Naive thymus-derived CD8-positive, alpha-beta T cell (primary cell): Measurements from ENCODE around the gene ZNF496. TPM values are rescaled to one million over a fixed set of nuclear protein-coding genes. Genes with fewer than 3 reads are reported as not detected.
A peak's percentile ranks its signal among the peaks of the same experiment; 100 is the strongest.
"Not testable (repeated sequence)": the region's sequence is repeated elsewhere in the genome, so short reads cannot be mapped to it uniquely, and the experiment has no call there.

Source experiments
- ATAC-seq, 2 donors: fragments of 150-1000 bp; cut with Tn5 transposase in 1 of 2; sonication (Bioruptor Pico), chemical (Tn5 transposase) in 1 of 2; 1 replicate in 1 of 2; 2 replicates in 1 of 2; pipeline ENCODE4 v1.10.0; 2021; ENCODE audit warnings: mild to moderate bottlenecking in 2 of 2, moderate library complexity in 2 of 2
- POLR2A ChIA-PET: fragments of 350-600 bp; sonication (Branson Sonifier 250); formaldehyde crosslinking; loops from one replicate; lab custom pipeline; 2021; ENCODE audit warnings: antibody characterized with exemption; lab: Charles Lee
- DNase-seq, 10 donors: peaks; one replicate each; pipeline versions ENCODE4 v3.0.0 to v3.0.0-alpha.2; 2020 to 2022
- H3K27ac Mint-ChIP-seq, 10 donors: one replicate each; pipeline ENCODE4 v1.8.0; 2020 to 2022; ENCODE audit warnings: mild to moderate bottlenecking in 10 of 10, mixed read lengths in 10 of 10, moderate library complexity in 4 of 10, inconsistent platforms in 1 of 10
- H3K27me3 Mint-ChIP-seq, 5 donors: one replicate each; pipeline ENCODE4 v1.8.0; 2021 to 2022; ENCODE audit warnings: mixed read lengths in 5 of 5
- H3K36me3 Mint-ChIP-seq, 3 donors: one replicate each; pipeline ENCODE4 v1.8.0; 2020 to 2022; ENCODE audit warnings: mixed read lengths in 3 of 3, mild to moderate bottlenecking in 2 of 3, inconsistent platforms in 1 of 3
- H3K4me1 Mint-ChIP-seq, 4 donors: one replicate each; pipeline ENCODE4 v1.8.0; 2021 to 2022; ENCODE audit warnings: mixed read lengths in 4 of 4
- H3K4me3 Mint-ChIP-seq, 10 donors: one replicate each; pipeline ENCODE4 v1.8.0; 2020 to 2022; ENCODE audit warnings: mild to moderate bottlenecking in 10 of 10, mixed read lengths in 10 of 10, moderate library complexity in 6 of 10, inconsistent platforms in 1 of 10
- H3K9me3 Mint-ChIP-seq, 9 donors: one replicate each; pipeline ENCODE4 v1.8.0; 2020 to 2022; ENCODE audit warnings: mixed read lengths in 9 of 9, mild to moderate bottlenecking in 3 of 9, inconsistent platforms in 1 of 9, moderate library complexity in 1 of 9
- polyA plus RNA-seq, 3 donors: library from polyadenylated mRNA; unstranded; fragments of 300-500 nt; fragmentation: Illumina TruSeq; gene quantifications; one replicate each; pipeline ENCODE4 v1.2.3, GENCODE V29; 2021
- total RNA-seq, 8 experiments: library from RNA in 2 of 8; stranded (reverse) in 2 of 8; gene quantifications; one replicate each; pipeline ENCODE4 v1.2.3 and lab custom pipeline; 2021 to 2026

Gene ZNF496
- total and polyA plus RNA-seq, 5 experiments from 2014 or later: 17.3 to 77.8 (median 36.3) TPM

- Mint-ChIP-seq H3K4me1 (peaks cover 0 to 6% (median 2%) of the 10 kb centered on the region in 4 donors), H3K36me3 (no peaks in the 10 kb centered on the region), H3K27me3 (peaks cover 4 to 68% (median 20%) of the 10 kb centered on the region in 5 donors), H3K9me3 (peaks cover 0 to 7% (median 0%) of the 10 kb centered on the region in 9 donors), H3K27ac (no peak overlapping the region), H3K4me3 (no peak overlapping the region)
- POLR2A ChIA-PET: no interaction called here
- ATAC-seq (no peak), DNase-seq (no peak)
These were observed 36.2 kb upstream of the ZNF496 start for GRCh38 chr1:247367786-247368422.

- H3K4me3 Mint-ChIP-seq: peak overlapping the region in 1 of 10 donors; percentile 17
These were observed 35.4 kb upstream of the ZNF496 start for GRCh38 chr1:247366926-247367645.

GRCh38 chr1:247366345-247366744 lies 34.7 kb upstream of the ZNF496 start:
- ATAC-seq, POLR2A ChIA-PET: not testable (repeated sequence)
- peaks cover 4 to 59% (median 20%) of the 10 kb centered on the region in 5 donors for H3K27me3 Mint-ChIP-seq

More at GRCh38 chr1:247366926-247367645, 35.4 kb upstream of the ZNF496 start:
- peaks cover 4 to 63% (median 20%) of the 10 kb centered on the region in 5 donors for H3K27me3 Mint-ChIP-seq
- POLR2A ChIA-PET: no interaction called here
- no peak for ATAC-seq
- H3K27ac Mint-ChIP-seq: peak overlapping the region in 1 of 10 donors; percentile 72
- peaks cover 0 to 2% (median 0%) of the 10 kb centered on the region in 4 donors for H3K4me1 Mint-ChIP-seq
- no peaks in the 10 kb centered on the region for H3K36me3 Mint-ChIP-seq
- peaks cover 0 to 7% (median 0%) of the 10 kb centered on the region in 9 donors for H3K9me3 Mint-ChIP-seq
- DNase-seq: no peak

GRCh38 chr1:247365023-247365422 lies 33.4 kb upstream of the ZNF496 start:
- POLR2A ChIA-PET: no interaction called here
- ATAC-seq (no peak), DNase-seq (no peak)
- Mint-ChIP-seq H3K36me3 (no peaks in the 10 kb centered on the region), H3K4me3 (no peak overlapping the region), H3K9me3 (peaks cover 0 to 7% (median 0%) of the 10 kb centered on the region in 9 donors), H3K27ac (no peak overlapping the region), H3K4me1 (peaks cover 0 to 10% (median 2%) of the 10 kb centered on the region in 4 donors), H3K27me3 (peaks cover 10 to 64% (median 29%) of the 10 kb centered on the region in 5 donors)

More at GRCh38 chr1:247366345-247366744, 34.7 kb upstream of the ZNF496 start:
- H3K4me1 Mint-ChIP-seq, H3K9me3 Mint-ChIP-seq, H3K36me3 Mint-ChIP-seq, DNase-seq, H3K4me3 Mint-ChIP-seq: not testable (repeated sequence)
- H3K27ac Mint-ChIP-seq: peak overlapping the region in 1 of 10 donors; percentile 11

- H3K36me3 Mint-ChIP-seq, H3K9me3 Mint-ChIP-seq, DNase-seq, ATAC-seq, POLR2A ChIA-PET, H3K27ac Mint-ChIP-seq, H3K4me3 Mint-ChIP-seq: not testable (repeated sequence)
- Mint-ChIP-seq H3K27me3 (peaks cover 19 to 71% (median 38%) of the 10 kb centered on the region in 5 donors), H3K4me1 (peaks cover 0 to 11% (median 2%) of the 10 kb centered on the region in 4 donors)
These were observed 31.3 kb upstream of the ZNF496 start for GRCh38 chr1:247363000-247363399.

- Mint-ChIP-seq H3K27ac (no peak overlapping the region), H3K4me1 (peaks cover 0 to 11% (median 2%) of the 10 kb centered on the region in 4 donors), H3K9me3 (peaks cover 0 to 5% (median 0%) of the 10 kb centered on the region in 9 donors), H3K4me3 (no peak overlapping the region), H3K27me3 (peaks cover 16 to 71% (median 37%) of the 10 kb centered on the region in 5 donors), H3K36me3 (no peaks in the 10 kb centered on the region)
- POLR2A ChIA-PET: no interaction called here
- ATAC-seq: no peak
- DNase-seq: no peak
These were observed 30.5 kb upstream of the ZNF496 start for GRCh38 chr1:247362153-247362552.

- Mint-ChIP-seq H3K4me3 (no peak overlapping the region), H3K4me1 (peaks cover 0 to 11% (median 2%) of the 10 kb centered on the region in 4 donors), H3K27me3 (peaks cover 16 to 66% (median 41%) of the 10 kb centered on the region in 5 donors), H3K36me3 (no peaks in the 10 kb centered on the region), H3K9me3 (peaks cover 0 to 6% (median 0%) of the 10 kb centered on the region in 9 donors), H3K27ac (peak overlapping the region in 1 of 10 donors; percentile 13)
- ATAC-seq: no peak
- POLR2A ChIA-PET: interaction anchor here (0.5 kb wide), 1 partner anchor 9 kb away, joined by 5 read pairs; no protein-coding TSS in a partner anchor
- no peak for DNase-seq
These were observed 29.5 kb upstream of the ZNF496 start for GRCh38 chr1:247360991-247361731.

- H3K27ac Mint-ChIP-seq: peak overlapping the region in 2 of 10 donors; percentile 53 to 58
- peak overlapping the region in 1 of 10 donors; percentile 54 for H3K4me3 Mint-ChIP-seq
- POLR2A ChIA-PET: no interaction called here
- H3K27me3 Mint-ChIP-seq: peaks cover 19 to 66% (median 41%) of the 10 kb centered on the region in 5 donors
- ATAC-seq (no peak), DNase-seq (no peak)
- H3K9me3 Mint-ChIP-seq: peaks cover 0 to 14% (median 0%) of the 10 kb centered on the region in 9 donors
- H3K4me1 Mint-ChIP-seq: peaks cover 0 to 11% (median 2%) of the 10 kb centered on the region in 4 donors
- peaks cover 0 to 7% (median 0%) of the 10 kb centered on the region in 3 donors for H3K36me3 Mint-ChIP-seq
These were observed 28.6 kb upstream of the ZNF496 start for GRCh38 chr1:247360116-247360898.

GRCh38 chr1:247359559-247359958 lies 27.9 kb upstream of the ZNF496 start:
- Mint-ChIP-seq H3K4me1 (peaks cover 0 to 11% (median 2%) of the 10 kb centered on the region in 4 donors), H3K9me3 (peaks cover 0 to 15% (median 0%) of the 10 kb centered on the region in 9 donors), H3K27ac (peak overlapping the region in 2 of 10 donors; percentile 47 to 58), H3K36me3 (peaks cover 0 to 8% (median 0%) of the 10 kb centered on the region in 3 donors), H3K27me3 (peaks cover 13 to 60% (median 39%) of the 10 kb centered on the region in 5 donors), H3K4me3 (no peak overlapping the region)
- no peak for ATAC-seq
- POLR2A ChIA-PET: no interaction called here
- no peak for DNase-seq

- H3K27ac Mint-ChIP-seq: peak overlapping the region in 1 of 10 donors; percentile 84
- peaks cover 0 to 8% (median 0%) of the 10 kb centered on the region in 3 donors for H3K36me3 Mint-ChIP-seq
- peaks cover 0 to 15% (median 0%) of the 10 kb centered on the region in 9 donors for H3K9me3 Mint-ChIP-seq
- H3K27me3 Mint-ChIP-seq: peaks cover 13 to 66% (median 40%) of the 10 kb centered on the region in 5 donors
- ATAC-seq (no peak), DNase-seq (no peak)
- peaks cover 0 to 11% (median 2%) of the 10 kb centered on the region in 4 donors for H3K4me1 Mint-ChIP-seq
- POLR2A ChIA-PET: no interaction called here
- H3K4me3 Mint-ChIP-seq: no peak overlapping the region
These were observed 27.3 kb upstream of the ZNF496 start for GRCh38 chr1:247358920-247359319.

- Mint-ChIP-seq H3K9me3 (peaks cover 0 to 15% (median 0%) of the 10 kb centered on the region in 9 donors), H3K27ac (no peak overlapping the region), H3K4me1 (peaks cover 0 to 11% (median 2%) of the 10 kb centered on the region in 4 donors), H3K27me3 (peaks cover 13 to 77% (median 42%) of the 10 kb centered on the region in 5 donors), H3K36me3 (peaks cover 0 to 8% (median 0%) of the 10 kb centered on the region in 3 donors), H3K4me3 (no peak overlapping the region)
- ATAC-seq (no peak), DNase-seq (no peak)
- POLR2A ChIA-PET: no interaction called here
These were observed 26.1 kb upstream of the ZNF496 start for GRCh38 chr1:247357781-247358211.
